Mesendoderm (in vitro differentiated cells): Measurements from ENCODE around the gene RETN.

ENCODE experiments used
- DNase-seq: peaks from one replicate; pipeline ENCODE4 v3.0.0; 2013
- H2AK5ac ChIP-seq: 2 replicates; pipeline ENCODE4 v1.6.1; 2013; ENCODE audit warnings: low read length, inconsistent platforms
- H2BK120ac ChIP-seq: 2 replicates; pipeline ENCODE4 v1.6.1; 2013; ENCODE audit warnings: low read depth, mild to moderate bottlenecking, low read length, moderate library complexity, mixed read lengths
- H2BK15ac ChIP-seq: replicated peaks from 2 replicates; pipeline ENCODE4 v1.6.1; 2013; ENCODE audit warnings: low read depth, mild to moderate bottlenecking, moderate library complexity
- H2BK5ac ChIP-seq: 2 replicates; pipeline ENCODE4 v1.6.1; 2013; ENCODE audit warnings: low read length, inconsistent platforms
- H3K18ac ChIP-seq: 2 replicates; pipeline ENCODE4 v1.6.1; 2013; ENCODE audit warnings: mild to moderate bottlenecking, low read length, mixed read lengths
- H3K23ac ChIP-seq: one replicate; pipeline ENCODE4 v1.6.1; 2013; ENCODE audit warnings: low read length
- H3K27ac ChIP-seq: 2 replicates; pipeline ENCODE4 v1.5.1; 2013; ENCODE audit warnings: low read depth, mild to moderate bottlenecking, inconsistent platforms, low read length, moderate library complexity
- H3K27me3 ChIP-seq: 2 replicates; pipeline ENCODE4 v1.6.1; 2013; ENCODE audit warnings: low read length, control low read depth, mild to moderate bottlenecking, inconsistent platforms; ENCODE audit not compliant: insufficient read depth, poor library complexity
- H3K36me3 ChIP-seq: 2 replicates; pipeline ENCODE4 v1.6.1; 2013; ENCODE audit warnings: low read length, inconsistent platforms; ENCODE audit not compliant: control insufficient read depth, insufficient read depth
- H3K4ac ChIP-seq: one replicate; pipeline ENCODE4 v1.6.1; 2013; ENCODE audit warnings: low read depth, mild to moderate bottlenecking, low read length, moderate library complexity
- H3K4me1 ChIP-seq: 2 replicates; pipeline ENCODE4 v1.6.1; 2013; ENCODE audit warnings: low read depth, low read length, inconsistent platforms; ENCODE audit not compliant: control insufficient read depth
- H3K4me2 ChIP-seq: 2 replicates; pipeline ENCODE4 v1.6.1; 2013; ENCODE audit warnings: low read length
- H3K4me3 ChIP-seq: 2 replicates; pipeline ENCODE4 v1.5.1; 2013; ENCODE audit warnings: mild to moderate bottlenecking, low read length
- H3K56ac ChIP-seq: one replicate; pipeline ENCODE4 v1.6.1; 2013; ENCODE audit warnings: low read length
- H3K79me1 ChIP-seq: 2 replicates; pipeline ENCODE4 v1.6.1; 2013; ENCODE audit warnings: low read length, inconsistent platforms
- H3K79me2 ChIP-seq: 2 replicates; pipeline ENCODE4 v1.6.1; 2013; ENCODE audit warnings: mild to moderate bottlenecking, low read length; ENCODE audit not compliant: control insufficient read depth, insufficient read depth
- H3K9ac ChIP-seq: 2 replicates; pipeline ENCODE4 v1.6.1; 2013; ENCODE audit warnings: low read length, inconsistent platforms
- H4K5ac ChIP-seq: one replicate; pipeline ENCODE4 v1.6.1; 2013; ENCODE audit warnings: low read length
- H4K8ac ChIP-seq: one replicate; pipeline ENCODE4 v1.6.1; 2013; ENCODE audit warnings: low read depth, mild to moderate bottlenecking, control low read depth, low read length, moderate library complexity
- WGBS: extraction: QIAGEN DNeasy Blood & Tissue Kit; methylation state at CpG from one replicate; pipeline ENCODE4 v1.1.7; 2013; ENCODE audit warnings: low lambda C conversion rate, missing lambda C conversion rate; ENCODE audit not compliant: insufficient coverage; ENCODE audit errors: extremely low coverage; 5-methylcytosine and 5-hydroxymethylcytosine counted together

Gene RETN

GRCh38 chr19:7670150-7670783 is 1.4 kb downstream of the RETN start:
- no CpG with 5 or more reads among the region's 43 CpGs for WGBS

DNA sequence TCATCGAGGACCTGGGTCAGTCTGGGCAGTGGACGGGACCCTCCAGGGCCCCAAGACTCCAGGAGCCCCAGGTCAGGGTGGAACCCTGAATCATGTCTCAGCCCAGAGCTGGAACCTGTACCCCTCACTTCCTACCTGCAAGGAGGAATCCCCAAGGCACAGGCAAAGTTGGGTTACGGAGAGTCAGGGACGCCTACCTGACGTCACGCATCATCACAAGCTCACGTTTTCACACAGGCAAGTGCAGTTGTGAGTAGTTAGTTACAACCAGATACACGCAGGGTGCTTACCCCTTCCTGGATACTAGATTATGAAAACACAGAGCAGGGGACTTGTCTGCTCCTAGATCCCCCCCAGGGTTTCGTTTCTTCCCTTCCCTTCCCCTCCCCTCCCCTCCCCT is 1.9 kb downstream of the RETN start:
- no peaks in the 10 kb centered on the region for H3K4me1 ChIP-seq
- H3K4me2 ChIP-seq = no peak overlapping the region
- H3K27ac ChIP-seq = no peak overlapping the region
- no peak for DNase-seq
- no peak overlapping the region for H3K18ac ChIP-seq
- H3K56ac ChIP-seq = no peak overlapping the region
- H3K23ac ChIP-seq = no peak overlapping the region
- no peak overlapping the region for H4K8ac ChIP-seq
- no peaks in the 10 kb centered on the region for H3K36me3 ChIP-seq
- no peak overlapping the region for H4K5ac ChIP-seq
- H2BK5ac ChIP-seq = no peak overlapping the region
- H3K4ac ChIP-seq = no peak overlapping the region
- H2BK15ac ChIP-seq = no peak overlapping the region
- H3K27me3 ChIP-seq = no peaks in the 10 kb centered on the region
- no peaks in the 10 kb centered on the region for H3K79me2 ChIP-seq
- peak overlapping the region; percentile 44 for H3K9ac ChIP-seq
- H2BK120ac ChIP-seq = no peak overlapping the region
- H3K4me3 ChIP-seq = no peak overlapping the region
- no peaks in the 10 kb centered on the region for H3K79me1 ChIP-seq
- no peak overlapping the region for H2AK5ac ChIP-seq
- no CpG with 5 or more reads among the region's 9 CpGs for WGBS

More at GRCh38 chr19:7670150-7670783, 1.4 kb downstream of the RETN start:
- H4K5ac ChIP-seq = no peak overlapping the region
- H3K23ac ChIP-seq = no peak overlapping the region
- H3K79me1 ChIP-seq = no peaks in the 10 kb centered on the region
- no peak overlapping the region for H4K8ac ChIP-seq
- no peak overlapping the region for H2BK5ac ChIP-seq
- peak overlapping the region; percentile 44 for H3K9ac ChIP-seq
- peak overlapping the region; percentile 34 for H3K4me2 ChIP-seq
- no peaks in the 10 kb centered on the region for H3K4me1 ChIP-seq
- no peak overlapping the region for H2AK5ac ChIP-seq
- no peak overlapping the region for H3K27ac ChIP-seq
- H2BK120ac ChIP-seq = no peak overlapping the region
- H3K4ac ChIP-seq = no peak overlapping the region
- no peak for DNase-seq
- H3K27me3 ChIP-seq = no peaks in the 10 kb centered on the region
- peak overlapping the region; percentile 60 for H3K56ac ChIP-seq
- no peaks in the 10 kb centered on the region for H3K79me2 ChIP-seq
- peak overlapping the region; percentile 9 for H3K4me3 ChIP-seq
- H2BK15ac ChIP-seq = no peak overlapping the region
- H3K18ac ChIP-seq = no peak overlapping the region
- no peaks in the 10 kb centered on the region for H3K36me3 ChIP-seq

- Histone ChIP-seq H3K36me3 (no peaks in the 10 kb centered on the region), H3K27ac (no peak overlapping the region), H4K8ac (no peak overlapping the region), H3K9ac (no peak overlapping the region), H3K79me1 (no peaks in the 10 kb centered on the region), H3K18ac (no peak overlapping the region), H2BK120ac (no peak overlapping the region), H4K5ac (no peak overlapping the region), H3K27me3 (no peaks in the 10 kb centered on the region), H3K79me2 (no peaks in the 10 kb centered on the region), H3K4me3 (no peak overlapping the region), H2BK5ac (no peak overlapping the region), H3K4me2 (no peak overlapping the region), H3K4ac (no peak overlapping the region), H3K23ac (no peak overlapping the region), H2AK5ac (no peak overlapping the region), H2BK15ac (no peak overlapping the region), H3K56ac (no peak overlapping the region), H3K4me1 (no peaks in the 10 kb centered on the region)
- DNase-seq = no peak
- WGBS = no CpG with 5 or more reads among the region's 9 CpGs
Measured at GRCh38 chr19:7672522-7672921, 3.7 kb downstream of the RETN start.

- Histone ChIP-seq H2BK120ac (no peak overlapping the region), H4K5ac (no peak overlapping the region), H2AK5ac (no peak overlapping the region), H3K27ac (no peak overlapping the region), H3K4me3 (no peak overlapping the region), H3K23ac (no peak overlapping the region), H3K4me1 (no peaks in the 10 kb centered on the region), H3K56ac (no peak overlapping the region), H3K79me1 (no peaks in the 10 kb centered on the region), H3K27me3 (no peaks in the 10 kb centered on the region), H3K4ac (no peak overlapping the region), H2BK15ac (no peak overlapping the region), H3K79me2 (no peaks in the 10 kb centered on the region), H3K4me2 (no peak overlapping the region), H3K9ac (no peak overlapping the region), H2BK5ac (no peak overlapping the region), H3K36me3 (no peaks in the 10 kb centered on the region), H4K8ac (no peak overlapping the region), H3K18ac (no peak overlapping the region)
- 100% methylated on average over 2 of the region's 21 CpGs for WGBS
- peak; percentile 66 for DNase-seq
Measured at GRCh38 chr19:7674010-7675005, 5.5 kb downstream of the RETN start.

DNA sequence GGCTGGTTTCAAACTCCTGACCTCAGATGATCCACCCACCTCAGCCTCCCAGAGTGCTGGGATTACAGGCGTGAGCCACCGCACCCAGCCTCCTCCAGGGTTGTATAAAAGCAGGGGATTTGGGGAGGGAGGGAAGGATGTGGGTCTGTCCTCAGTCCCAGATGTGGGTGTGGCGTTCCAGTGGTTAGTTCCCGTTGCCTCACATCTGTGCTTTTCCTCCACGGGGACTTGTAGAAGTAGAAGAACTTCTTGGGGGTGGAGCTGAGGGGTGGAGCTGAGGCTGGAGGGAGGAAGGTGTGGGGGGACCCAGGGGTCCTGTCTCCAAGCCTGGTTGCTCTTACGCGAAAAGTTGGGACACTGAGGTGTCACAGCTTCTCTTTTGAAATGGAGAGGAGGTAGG is 7.5 kb downstream of the RETN start:
- no peak overlapping the region for H3K23ac ChIP-seq
- no peak overlapping the region for H3K4ac ChIP-seq
- H3K79me2 ChIP-seq = no peaks in the 10 kb centered on the region
- no peak overlapping the region for H4K8ac ChIP-seq
- no peak overlapping the region for H3K18ac ChIP-seq
- H3K27ac ChIP-seq = no peak overlapping the region
- no peak overlapping the region for H2BK120ac ChIP-seq
- no peak for DNase-seq
- no peak overlapping the region for H3K4me3 ChIP-seq
- WGBS = no CpG with 5 or more reads among the region's 7 CpGs
- no peak overlapping the region for H4K5ac ChIP-seq
- H3K4me2 ChIP-seq = no peak overlapping the region
- no peaks in the 10 kb centered on the region for H3K4me1 ChIP-seq
- H3K56ac ChIP-seq = no peak overlapping the region
- no peak overlapping the region for H3K9ac ChIP-seq
- H2AK5ac ChIP-seq = no peak overlapping the region
- H3K36me3 ChIP-seq = no peaks in the 10 kb centered on the region
- H3K79me1 ChIP-seq = no peaks in the 10 kb centered on the region
- no peak overlapping the region for H2BK5ac ChIP-seq
- H2BK15ac ChIP-seq = no peak overlapping the region
- no peaks in the 10 kb centered on the region for H3K27me3 ChIP-seq
